GM12878 (cell line): Measurements from ENCODE around the gene CHCT1. TPM values are rescaled to one million over a fixed set of nuclear protein-coding genes. Genes with fewer than 3 reads are reported as not detected.
"Not testable (repeated sequence)": the region's sequence is repeated elsewhere in the genome, so short reads cannot be mapped to it uniquely, and the experiment has no call there.

Source experiments
- ATAC-seq: fragments of 200-7000 bp; cut with Tn5 transposase; 3 replicates; pipeline ENCODE4 v1.9.1; 2020; ENCODE audit warnings: mild to moderate bottlenecking, moderate library complexity
- BruUV-seq: library from RNA; stranded (reverse); fragments of 400-500 nt; replicated peaks from 2 replicates; lab custom pipeline; 2021; lab: Mats Ljungman, UMichigan
- CTCF ChIA-PET: fragments of 300-600 bp; sonication (Branson Sonifier 250); formaldehyde crosslinking; extraction: SDS; loops from one replicate; lab custom pipeline; 2021; ENCODE audit warnings: inconsistent platforms; lab: Yijun Ruan, JAX
- POLR2A ChIA-PET: fragments of 350-600 bp; formaldehyde crosslinking; extraction: SDS; loops from one replicate; lab custom pipeline; 2021; ENCODE audit warnings: inconsistent platforms; lab: Charles Lee
- RAD21 ChIA-PET: fragments of 300-600 bp; sonication (Branson Sonifier 250); formaldehyde crosslinking; loops from one replicate; lab custom pipeline; 2023; ENCODE audit warnings: antibody characterized with exemption; ENCODE audit not compliant: unreplicated experiment; lab: Charles Lee
- SMC1A ChIA-PET: fragments of 300-600 bp; sonication (Branson Sonifier 250); formaldehyde crosslinking; loops from one replicate; lab custom pipeline; 2023; ENCODE audit not compliant: unreplicated experiment, uncharacterized antibody; lab: Charles Lee
- DNase-seq: peaks from one replicate; pipeline ENCODE4 v3.0.0-alpha.2; 2011; ENCODE audit warnings: low read depth, low spot score
- FAIRE-seq: peaks from 3 replicates; lab custom pipeline; 2011; peaks lifted over from hg19 to GRCh38; lab: Jason Lieb, UNC
- H2AFZ ChIP-seq: 2 replicates; pipeline ENCODE4 v1.6.0; 2011; ENCODE audit warnings: low read depth, low read length, control low read depth; ENCODE audit not compliant: control insufficient read depth
- H3K27ac ChIP-seq: 2 replicates; pipeline ENCODE4 v1.5.1; 2011; ENCODE audit warnings: control low read depth; ENCODE audit not compliant: control insufficient read depth, insufficient read depth
- H3K27me3 ChIP-seq, 2 experiments: replicated peaks in 1 of 2; 2 replicates each; pipeline versions ENCODE4 v1.6.0 to v1.6.1; 2011; ENCODE audit warnings: low read length in 1 of 2; ENCODE audit not compliant: control insufficient read depth in 2 of 2, insufficient read depth in 2 of 2
- H3K36me3 ChIP-seq, 2 experiments: 2 replicates each; pipeline ENCODE4 v1.5.1; 2011; ENCODE audit warnings: low read length in 1 of 2; ENCODE audit not compliant: control insufficient read depth in 2 of 2, insufficient read depth in 2 of 2
- H3K4me1 ChIP-seq: 2 replicates; pipeline ENCODE4 v1.6.1; 2011; ENCODE audit warnings: mild to moderate bottlenecking, low read length, moderate library complexity, mixed read lengths; ENCODE audit not compliant: control insufficient read depth, insufficient read depth
- H3K4me2 ChIP-seq: 2 replicates; pipeline ENCODE4 v1.6.0; 2011; ENCODE audit warnings: control low read depth; ENCODE audit not compliant: control insufficient read depth, insufficient read depth
- H3K4me3 ChIP-seq: fragments of 200-600 bp; sonication (generic); 2 replicates; pipeline ENCODE4 v1.5.1; 2016
- H3K79me2 ChIP-seq: 2 replicates; pipeline ENCODE4 v1.6.0; 2011; ENCODE audit warnings: low read length; ENCODE audit not compliant: control insufficient read depth, insufficient read depth
- H3K9ac ChIP-seq: 2 replicates; pipeline ENCODE4 v1.8.0; 2011; ENCODE audit warnings: low read length, control low read depth, mixed read lengths; ENCODE audit not compliant: control insufficient read depth, insufficient read depth
- H3K9me3 ChIP-seq: replicated peaks from 3 replicates; pipeline ENCODE4 v1.5.1; 2011; ENCODE audit warnings: mild to moderate bottlenecking, low read length; ENCODE audit not compliant: control insufficient read depth, insufficient read depth
- H4K20me1 ChIP-seq: 2 replicates; pipeline ENCODE4 v1.6.0; 2011; ENCODE audit not compliant: control insufficient read depth, insufficient read depth
- NFXL1 ChIP-seq: fragments of 450-650 bp; IDR thresholded peaks from 2 replicates; pipeline ENCODE4 v1.6.1; 2017; ENCODE audit warnings: antibody characterized with exemption, mild to moderate bottlenecking, borderline replicate concordance
- WGBS: methylation state at CpG from one replicate; pipeline ENCODE4 v1.1.6; 2016; ENCODE audit warnings: low lambda C conversion rate; ENCODE audit not compliant: insufficient replicate concordance, insufficient coverage; ENCODE audit errors: missing lambda C conversion rate; 5-methylcytosine and 5-hydroxymethylcytosine counted together
- in situ Hi-C: fragments of 300-500 bp; cut with MboI; formaldehyde crosslinking; loops from 9 replicates; pipeline ENCODE4 v1.14.3; 2018; ENCODE audit warnings: mixed read lengths
- intact Hi-C: fragments of 100-400 bp; cut with micrococcal nuclease; formaldehyde crosslinking; loops from one replicate; pipeline ENCODE4 v1.14.2; 2022; ENCODE audit not compliant: unreplicated experiment
- polyA plus RNA-seq, 11 experiments: library from polyadenylated mRNA; depleted of rRNA in 4 of 11; unstranded in 6 of 11; stranded (reverse) in 5 of 11; fragments of >200 nt; fragmentation: Nextera tagmentation in 4 of 11; fragmentation: Illumina TruSeq in 1 of 11; extraction: Ambion mirVana in 4 of 11; extraction: Trizol in 1 of 11; gene quantifications; 1 replicate in 1 of 11; 2 replicates in 10 of 11; pipeline versions ENCODE4 v1.2.1 to v1.2.3, GENCODE V29; 2011 to 2016; ENCODE audit warnings: inconsistent platforms in 2 of 11, missing spikeins in 2 of 11, low read depth in 1 of 11
- total RNA-seq, 4 experiments: library from RNA; depleted of rRNA in 3 of 4; stranded (reverse); fragments of >200 nt in 3 of 4; fragmentation: Illumina TruSeq in 1 of 4; extraction: Trizol in 1 of 4; gene quantifications; 2 replicates each; pipeline versions ENCODE4 v1.2.1 to v1.2.3, GENCODE V29; 2013 to 2021

Gene CHCT1
- total and polyA plus RNA-seq, 10 of the 15 experiments (the other 5 are each of a cell fraction or from before 2014, with no cell fraction given) = 0.23 to 0.35 TPM; not detected in 8

- H3K4me1 ChIP-seq, H3K4me3 ChIP-seq, H3K4me2 ChIP-seq, FAIRE-seq, SMC1A ChIA-PET, H4K20me1 ChIP-seq, H3K36me3 ChIP-seq, intact Hi-C loops, H3K27me3 ChIP-seq, H3K9me3 ChIP-seq, POLR2A ChIA-PET, H2AFZ ChIP-seq, H3K27ac ChIP-seq, H3K9ac ChIP-seq, RAD21 ChIA-PET, ATAC-seq, H3K79me2 ChIP-seq, DNase-seq, BruUV-seq: not testable (repeated sequence)
- 57% methylated on average over 5 of the region's 6 CpGs for WGBS
- in situ Hi-C loops = loop anchor here (10.0 kb wide), 1 partner anchor 284 kb away; the partner anchor contains the start of gene CA4
- CTCF ChIA-PET = interaction anchor here (0.8 to 1.2 kb wide), 2 partner anchors 141 to 287 kb away, joined by 3 read pairs; no protein-coding TSS in a partner anchor
Measured at GRCh38 chr17:60428491-60428890, 6.2 kb downstream of the CHCT1 start.

GRCh38 chr17:60430561-60430960, 8.3 kb downstream of the CHCT1 start:
- H3K36me3 ChIP-seq, in situ Hi-C loops, H3K4me2 ChIP-seq, FAIRE-seq, H3K27me3 ChIP-seq, ATAC-seq, H3K79me2 ChIP-seq, H3K27ac ChIP-seq, H3K4me3 ChIP-seq, H3K9ac ChIP-seq, DNase-seq, SMC1A ChIA-PET, intact Hi-C loops, CTCF ChIA-PET, H3K4me1 ChIP-seq, H4K20me1 ChIP-seq, H2AFZ ChIP-seq, BruUV-seq, H3K9me3 ChIP-seq, POLR2A ChIA-PET: not testable (repeated sequence)
- 0 out of 2 replicates have a peak, but pooled peaks have one; percentile 24 for TF ChIP-seq NFXL1
- RAD21 ChIA-PET = interaction anchor here (0.7 to 1.4 kb wide), 2 partner anchors 31 to 199 kb away, joined by 4 to 5 read pairs; no protein-coding TSS in a partner anchor
- WGBS = 82% methylated on average over 7 of the region's 7 CpGs

GRCh38 chr17:60433021-60433997, 11.0 kb downstream of the CHCT1 start:
- SMC1A ChIA-PET, H4K20me1 ChIP-seq, FAIRE-seq, H3K27me3 ChIP-seq, ATAC-seq, H3K79me2 ChIP-seq, H3K9me3 ChIP-seq, H3K36me3 ChIP-seq, intact Hi-C loops, H3K4me3 ChIP-seq, H2AFZ ChIP-seq, BruUV-seq, POLR2A ChIA-PET, DNase-seq, H3K4me1 ChIP-seq, H3K9ac ChIP-seq, in situ Hi-C loops, H3K27ac ChIP-seq, H3K4me2 ChIP-seq: not testable (repeated sequence)
- WGBS = 85% methylated on average over 4 of the region's 4 CpGs
- ChIA-PET RAD21 (interaction anchor here (0.6 kb wide), 2 partner anchors 27 to 290 kb away, joined by 3 read pairs; no protein-coding TSS in a partner anchor), CTCF (interaction anchor here (0.6 to 2.0 kb wide), 4 partner anchors 25 to 801 kb away, joined by 3 to 7 read pairs (median 4); no protein-coding TSS in a partner anchor)
